Stimulated activated CD4-positive, alpha-beta T cell treated with anti-CD3 and anti-CD28 coated beads, Interleukin-12 subunit alpha, Interleukin-12 subunit beta, amount 100 ng/mL, for 4 hours (primary cell): ENCODE data around the gene PCSK2.

Source experiments
- DNase-seq: peaks from one replicate; pipeline ENCODE4 v3.0.0-alpha.2; 2020

Gene PCSK2

GRCh38 chr20:17262786-17263185, 35.9 kb downstream of the PCSK2 start:
- DNase-seq, result no peak

GRCh38 chr20:17273717-17274116, 46.9 kb downstream of the PCSK2 start:
- DNase-seq, result no peak

GRCh38 chr20:17276101-17276500, 49.3 kb downstream of the PCSK2 start:
- DNase-seq, result no peak

- DNase-seq, result no peak
These were observed 54.6 kb downstream of the PCSK2 start for GRCh38 chr20:17281478-17281877.

- DNase-seq, result no peak
These were observed 55.7 kb downstream of the PCSK2 start for GRCh38 chr20:17282501-17282900.

- DNase-seq, result no peak
These were observed 60.7 kb downstream of the PCSK2 start for GRCh38 chr20:17287503-17287902.

- no peak for DNase-seq
These were observed 61.2 kb downstream of the PCSK2 start for GRCh38 chr20:17287998-17288397.

- DNase-seq, result no peak
These were observed 68.4 kb downstream of the PCSK2 start for GRCh38 chr20:17295151-17295726.

- no peak for DNase-seq
These were observed 69.2 kb downstream of the PCSK2 start for GRCh38 chr20:17295991-17296390.

- no peak for DNase-seq
These were observed 71.3 kb downstream of the PCSK2 start for GRCh38 chr20:17298171-17298570.

GRCh38 chr20:17298751-17299150, 71.9 kb downstream of the PCSK2 start:
- DNase-seq, result no peak

GRCh38 chr20:17300113-17300512, 73.3 kb downstream of the PCSK2 start:
- no peak for DNase-seq

GRCh38 chr20:17304774-17305173, 77.9 kb downstream of the PCSK2 start:
- no peak for DNase-seq

- DNase-seq, result no peak
These were observed 79.6 kb downstream of the PCSK2 start for GRCh38 chr20:17306427-17306826.

GRCh38 chr20:17314264-17314663, 87.4 kb downstream of the PCSK2 start:
- no peak for DNase-seq

GRCh38 chr20:17315407-17316231, 88.8 kb downstream of the PCSK2 start:
- DNase-seq, result no peak

- DNase-seq, result no peak
These were observed 89.6 kb downstream of the PCSK2 start for GRCh38 chr20:17316316-17317038.

- DNase-seq, result no peak
These were observed 90.5 kb downstream of the PCSK2 start for GRCh38 chr20:17317341-17317740.

GRCh38 chr20:17320456-17320855, 93.6 kb downstream of the PCSK2 start:
- DNase-seq, result no peak

GRCh38 chr20:17326096-17326495, 99.3 kb downstream of the PCSK2 start:
- no peak for DNase-seq

- no peak for DNase-seq
These were observed 100.6 kb downstream of the PCSK2 start for GRCh38 chr20:17327185-17328148.

GRCh38 chr20:17334932-17335331, 108.1 kb downstream of the PCSK2 start:
- DNase-seq, result no peak

- no peak for DNase-seq
These were observed 112.2 kb downstream of the PCSK2 start for GRCh38 chr20:17339000-17339399.
